CD4-positive, alpha-beta T cell treated with Interferon alpha-2 for 1 hour (primary cell): Measurements from ENCODE around the gene BBOF1.

ENCODE experiments used
- DNase-seq, 2 donors: peaks; one replicate each; pipeline ENCODE4 v3.0.0-alpha.2; 2020 to 2022

Gene BBOF1

DNA sequence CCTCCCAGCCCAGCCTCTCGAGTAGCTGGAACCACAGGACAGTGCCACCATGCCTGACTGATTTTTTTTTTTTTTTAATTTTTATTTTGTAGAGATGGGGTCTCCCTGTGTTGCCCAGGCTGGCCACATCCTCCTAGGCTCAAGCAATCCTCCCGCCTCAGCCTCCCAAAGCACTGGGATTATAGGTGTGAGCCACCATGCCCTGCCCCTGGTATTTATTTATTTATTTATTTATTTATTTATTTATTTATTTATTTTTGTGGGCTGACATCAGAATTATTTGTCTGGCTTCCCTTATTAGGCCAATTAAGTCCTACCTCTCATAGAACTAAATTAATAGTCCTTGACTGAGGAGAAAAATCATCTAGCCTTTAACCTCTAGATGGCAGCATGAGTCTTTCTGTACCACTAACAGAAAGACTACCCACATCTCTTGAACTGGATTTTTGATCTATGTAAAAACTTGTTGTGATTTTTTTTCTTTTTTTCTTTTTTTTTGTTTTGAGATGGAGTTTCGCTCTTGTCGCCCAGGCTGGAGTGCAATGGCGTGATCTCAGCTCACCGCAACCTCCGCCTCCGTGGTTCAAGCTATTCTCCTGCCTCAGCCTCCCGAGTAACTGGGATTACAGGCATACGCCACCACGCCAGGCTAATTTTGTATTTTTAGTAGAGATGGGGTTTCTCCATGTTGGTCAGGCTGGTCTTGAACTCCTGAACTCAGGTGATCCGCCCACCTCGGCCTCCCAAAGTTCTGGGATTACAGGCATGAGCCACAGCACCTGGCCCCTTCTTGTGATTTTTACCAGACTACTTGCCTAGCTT lies 92.5 kb downstream of the BBOF1 start:
- DNase-seq, result peak in 1 of 2 donors; percentile 54
